GM19043 (cell line): ENCODE measurements around the gene CLN6.
"Not testable (repeated sequence)": the region's sequence is repeated elsewhere in the genome, so short reads cannot be mapped to it uniquely, and the experiment has no call there.

Source experiments
- ATAC-seq: cut with Tn5 transposase; IDR thresholded peaks from one replicate; pipeline ENCODE4 v1.9.1; 2021; ENCODE audit warnings: low read depth; ENCODE audit not compliant: unreplicated experiment

The CLN6 gene

GRCh38 chr15:68208636-68209240 lies 20.8 kb downstream of the CLN6 start:
- no peak for ATAC-seq

- no peak for ATAC-seq
Measured at GRCh38 chr15:68208136-68208535, 21.4 kb downstream of the CLN6 start.

GRCh38 chr15:68207176-68207935 lies 22.2 kb downstream of the CLN6 start:
- no peak for ATAC-seq

- no peak for ATAC-seq
Measured at GRCh38 chr15:68206711-68207151, 22.8 kb downstream of the CLN6 start.

GRCh38 chr15:68205954-68206539 lies 23.5 kb downstream of the CLN6 start:
- ATAC-seq = no peak

- ATAC-seq = no peak
Measured at GRCh38 chr15:68205558-68205944, 24.0 kb downstream of the CLN6 start.

GRCh38 chr15:68204776-68205557 lies 24.6 kb downstream of the CLN6 start, which contains the start of gene CALML4:
Gene CALML4, minus strand, starts transcription at chr15:68205332. Its CDS starts 85 bp downstream, at chr15:68205247.
- no peak for ATAC-seq

- no peak for ATAC-seq
Measured at GRCh38 chr15:68204361-68204760, 25.2 kb downstream of the CLN6 start.

GRCh38 chr15:68203956-68204355 lies 25.6 kb downstream of the CLN6 start:
- ATAC-seq = no peak

- no peak for ATAC-seq
Measured at GRCh38 chr15:68203486-68203885, 26.0 kb downstream of the CLN6 start.

- ATAC-seq = not testable (repeated sequence)
Measured at GRCh38 chr15:68202994-68203393, 26.5 kb downstream of the CLN6 start.

- no peak for ATAC-seq
Measured at GRCh38 chr15:68201879-68202261, 27.7 kb downstream of the CLN6 start.

GRCh38 chr15:68201153-68201878 lies 28.2 kb downstream of the CLN6 start:
- no peak for ATAC-seq

GRCh38 chr15:68200016-68200861 lies 29.3 kb downstream of the CLN6 start:
- no peak for ATAC-seq

- no peak for ATAC-seq
Measured at GRCh38 chr15:68199340-68199739, 30.2 kb downstream of the CLN6 start.

- ATAC-seq = no peak
Measured at GRCh38 chr15:68197661-68198437, 31.7 kb downstream of the CLN6 start.

GRCh38 chr15:68197170-68197492 lies 32.4 kb downstream of the CLN6 start:
- ATAC-seq = no peak

GRCh38 chr15:68196445-68197169 lies 32.9 kb downstream of the CLN6 start:
- no peak for ATAC-seq
